Hypothalamus (tissue), 51 donors: ENCODE measurements around the gene DNAAF1.

Experiments
- DNase-seq, 51 donors: peaks; one replicate each; lab custom pipeline; 2025; lab: John Stamatoyannopoulos, UW

Gene DNAAF1

DNA sequence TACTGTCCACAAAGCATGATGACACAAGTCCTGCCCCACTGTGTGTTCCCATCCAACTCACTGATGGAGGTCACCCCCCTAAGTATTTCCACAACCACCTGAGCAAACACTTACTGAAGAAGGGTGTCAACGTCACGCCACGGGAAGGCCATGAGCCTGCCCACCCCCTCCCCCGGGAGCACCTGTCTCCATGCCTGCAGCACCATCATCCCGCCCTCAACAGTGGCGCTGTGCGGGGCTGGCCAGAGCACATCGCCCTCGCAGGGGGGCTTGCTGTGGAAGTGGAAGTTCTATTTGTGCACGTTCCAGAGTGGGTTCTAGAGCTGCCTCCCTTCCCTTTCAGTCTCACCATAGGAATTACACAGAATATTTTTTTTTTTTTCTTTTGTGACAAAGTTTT is 24.1 kb upstream of the DNAAF1 start:
- DNase-seq = no peak

DNA sequence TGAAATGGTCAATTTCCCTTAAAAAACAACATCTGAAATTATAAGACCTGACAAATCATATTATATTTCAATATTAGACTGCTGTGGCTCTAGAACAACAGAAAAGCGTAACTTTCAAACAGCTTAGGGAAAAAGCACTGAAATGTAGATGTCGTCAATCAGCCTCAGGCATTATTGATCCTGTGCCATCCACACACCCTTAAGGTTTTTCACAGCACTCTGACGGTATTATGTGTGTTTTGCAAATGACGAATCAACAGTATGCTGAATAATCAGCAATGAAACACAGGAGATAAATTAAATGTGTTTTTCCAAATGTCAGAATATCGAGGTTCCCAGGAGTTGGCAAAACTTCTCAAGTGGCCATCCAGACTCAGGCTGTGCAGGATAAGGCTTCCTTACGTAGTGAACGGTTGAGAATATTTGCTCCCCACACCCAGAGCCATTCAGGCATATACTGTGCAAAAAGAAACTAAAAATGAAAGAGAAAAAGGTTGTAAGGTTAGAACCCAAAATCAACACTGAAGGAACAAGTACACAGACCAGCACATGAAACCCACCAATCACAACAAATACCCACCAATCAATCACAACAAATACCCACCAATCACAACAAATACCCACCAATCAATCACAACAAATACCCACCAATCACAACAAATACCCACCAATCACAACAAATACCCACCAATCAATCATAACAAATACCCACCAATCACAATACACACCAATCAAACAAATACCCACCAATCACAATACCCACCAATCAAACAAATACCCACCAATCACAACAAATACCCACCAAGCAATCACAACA is 20.6 kb upstream of the DNAAF1 start:
- no peak for DNase-seq

DNA sequence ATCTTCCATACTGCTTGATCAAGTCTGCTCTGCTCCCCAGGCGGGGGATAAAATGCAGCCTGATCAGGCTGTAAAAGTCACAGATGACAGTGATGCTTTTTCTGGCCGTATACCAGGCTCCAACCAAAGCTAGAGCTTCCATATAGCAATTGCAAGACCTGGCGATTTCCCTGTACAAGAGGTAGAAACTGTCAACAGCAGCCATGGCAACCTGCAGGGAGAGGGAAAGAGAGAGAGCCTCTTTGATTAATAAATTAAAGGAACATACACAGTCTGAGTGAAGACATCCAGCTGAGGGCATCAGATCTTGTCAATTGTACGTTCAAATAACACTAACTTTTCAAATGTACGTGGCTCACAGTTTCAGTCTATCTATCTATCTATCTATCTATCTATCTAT is 14.0 kb upstream of the DNAAF1 start:
- peak in 1 of 51 donors; percentile 7 for DNase-seq

DNA sequence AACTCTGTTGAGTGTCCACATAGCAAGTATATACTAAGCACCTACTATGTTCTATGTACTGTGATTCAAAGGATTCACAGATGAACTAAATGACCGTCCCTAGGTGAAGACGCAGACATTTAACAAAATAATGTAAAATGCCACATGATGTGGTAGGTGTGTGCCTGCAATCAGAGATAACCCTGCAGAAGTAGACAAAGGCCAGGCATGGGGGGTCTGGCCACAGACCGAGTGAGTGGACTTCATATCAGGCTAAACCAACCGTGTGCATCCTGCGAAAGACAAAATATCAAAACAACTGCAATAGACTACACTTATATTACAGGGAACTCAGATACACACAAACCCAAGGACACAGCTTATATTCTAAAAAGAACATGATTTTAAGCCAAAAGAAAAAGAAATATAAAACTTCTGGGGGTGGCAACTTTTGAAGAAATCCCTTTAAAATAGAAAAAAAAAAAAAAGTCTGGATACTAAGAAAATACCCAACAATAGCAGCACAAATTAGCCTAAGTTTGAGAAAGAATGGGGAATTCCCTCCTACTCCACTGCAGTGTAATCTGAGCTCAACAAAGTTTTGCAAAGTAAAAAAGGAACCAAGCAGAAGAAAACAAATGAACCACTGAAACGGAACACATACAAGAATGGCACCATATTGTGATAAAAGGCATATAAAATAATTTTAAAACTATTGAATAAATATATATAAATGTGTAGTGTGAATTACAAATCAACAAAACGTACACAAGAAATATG is 12.4 kb upstream of the DNAAF1 start:
- DNase-seq = no peak

DNA sequence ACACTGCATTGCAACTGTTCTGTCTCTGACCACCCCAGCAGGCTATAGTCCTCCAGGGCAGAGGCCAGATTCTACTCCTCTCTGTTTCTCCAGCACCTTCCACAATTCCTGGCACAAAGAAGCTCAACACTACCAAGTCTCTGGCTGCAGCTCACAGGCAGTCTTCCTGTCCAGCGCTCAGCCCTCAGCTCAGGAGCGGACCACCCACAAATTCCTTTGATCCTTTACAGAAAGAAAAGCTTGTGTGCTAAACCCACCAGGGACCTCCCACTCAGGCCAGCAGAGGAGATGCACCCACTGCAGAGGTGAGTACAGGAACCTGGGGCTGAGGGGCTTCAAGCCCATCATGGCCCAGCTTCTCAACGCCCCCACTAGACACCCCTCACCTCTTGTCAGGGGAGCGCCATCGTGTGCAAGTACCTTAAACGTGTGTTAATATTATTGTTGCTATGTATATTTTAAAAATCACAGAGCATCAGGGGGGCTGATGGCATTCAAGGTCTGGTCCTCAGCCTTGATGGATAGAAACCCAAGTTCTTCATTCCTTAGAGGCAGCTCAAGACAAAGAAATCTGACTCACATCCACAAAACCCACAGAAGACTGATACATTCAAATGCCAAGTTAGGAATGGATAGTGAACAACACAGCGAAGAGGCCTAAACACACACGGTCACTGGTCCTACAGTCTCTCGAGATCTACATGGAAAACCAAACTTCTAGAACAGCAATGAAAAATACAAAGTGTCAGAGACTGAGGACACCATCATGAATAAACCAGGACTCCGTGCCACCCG is 8.6 kb upstream of the DNAAF1 start:
- no peak for DNase-seq

DNA sequence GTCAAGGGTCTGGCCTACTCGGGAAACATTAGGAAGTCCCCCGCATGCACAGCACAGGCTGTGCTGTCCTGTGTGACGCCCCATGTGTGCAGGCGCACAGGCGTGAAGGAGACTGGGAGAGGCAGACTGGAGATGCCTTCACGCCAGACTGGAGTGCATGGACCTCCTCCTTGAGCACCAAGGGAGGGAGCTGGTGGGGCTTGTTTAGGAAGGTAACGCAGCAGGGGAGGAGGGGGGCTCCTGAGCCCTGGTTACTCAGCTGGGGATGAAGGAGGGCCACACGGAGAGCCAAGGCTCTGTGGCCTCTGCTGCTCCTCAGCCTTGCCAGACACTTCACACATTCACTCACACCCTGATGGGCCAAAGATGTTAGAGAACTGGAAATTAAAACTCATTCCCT is 7.8 kb upstream of the DNAAF1 start:
- DNase-seq = no peak

DNA sequence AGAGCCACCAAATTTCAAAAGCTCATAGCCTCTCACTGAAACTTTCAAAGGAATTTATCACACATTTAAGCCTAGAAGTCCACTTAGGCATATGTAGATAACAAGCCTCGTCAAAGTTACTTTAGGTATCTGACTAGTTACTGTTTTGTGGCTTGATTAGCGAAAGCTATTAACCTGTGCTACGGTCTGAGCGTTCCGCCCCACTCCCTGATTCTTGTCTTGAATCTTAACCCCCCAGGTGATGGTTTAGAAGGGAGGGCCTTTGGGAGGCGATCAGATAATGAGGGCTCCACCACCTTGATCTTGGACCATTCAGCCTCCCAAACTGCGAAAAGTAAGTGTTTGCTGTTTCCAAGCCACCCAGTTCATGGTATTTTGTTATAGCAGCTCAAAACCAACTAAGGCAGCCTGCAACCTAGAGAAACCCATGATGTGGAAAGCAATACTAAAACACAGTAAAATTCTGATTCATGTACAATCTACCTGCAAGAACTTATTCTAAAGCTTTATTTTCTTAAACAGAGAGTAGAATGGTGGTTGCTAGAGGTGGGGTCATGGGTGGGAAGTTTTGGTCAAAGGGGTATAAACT is 7.2 kb upstream of the DNAAF1 start:
- DNase-seq = no peak

DNA sequence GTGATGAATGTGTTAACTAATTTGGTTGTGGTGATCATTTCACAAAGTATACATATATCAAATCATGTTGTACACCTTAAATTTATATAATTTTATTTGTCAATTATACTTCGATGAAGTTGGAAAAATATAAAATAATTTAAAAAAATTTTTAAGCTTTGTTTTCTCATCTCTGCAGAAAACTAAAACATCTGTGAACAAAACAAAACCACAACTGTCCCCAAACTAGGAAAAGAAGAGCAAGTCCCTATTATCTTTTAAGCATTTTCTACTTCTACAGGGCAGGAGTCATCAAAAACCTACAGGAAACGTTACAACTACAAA is 6.6 kb upstream of the DNAAF1 start:
- DNase-seq = no peak

DNA sequence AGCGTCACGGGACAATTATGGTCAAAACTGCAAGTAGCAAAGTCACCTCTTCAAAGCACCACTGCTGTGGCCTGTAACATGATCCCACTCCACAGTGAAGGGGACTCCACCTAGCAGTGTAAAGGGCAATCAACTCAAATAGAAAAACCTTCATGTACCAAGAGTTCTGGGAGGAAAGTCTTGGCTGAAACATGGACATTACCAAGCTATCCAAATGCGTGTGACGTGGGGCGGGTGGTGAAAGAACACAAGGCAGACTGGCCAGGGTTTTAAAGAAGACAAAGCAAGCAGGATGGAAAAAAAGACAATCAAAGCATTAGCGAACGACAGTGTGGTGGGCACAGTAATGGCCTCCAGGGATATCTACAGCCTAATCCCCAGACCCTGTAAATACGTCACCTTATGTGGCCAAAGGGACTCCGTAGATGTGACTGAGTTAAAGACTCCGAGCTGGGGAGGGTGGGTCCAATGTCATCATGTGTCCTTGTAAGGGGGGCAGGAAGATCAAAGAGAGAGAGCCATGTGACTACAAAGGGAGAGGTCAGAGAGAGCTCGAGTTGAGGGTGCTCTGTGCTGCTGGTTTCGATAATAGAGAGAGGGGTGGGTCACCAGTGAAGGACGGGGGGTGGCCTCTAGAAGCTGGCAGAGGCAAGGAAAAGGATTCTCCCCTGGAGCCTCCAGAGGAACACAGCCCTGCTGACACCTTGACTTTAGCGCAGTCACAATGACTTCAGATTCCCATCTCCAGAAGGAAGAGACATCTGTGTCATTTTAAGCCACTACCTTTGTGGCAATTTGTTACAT is 6.1 kb upstream of the DNAAF1 start:
- DNase-seq = no peak

DNA sequence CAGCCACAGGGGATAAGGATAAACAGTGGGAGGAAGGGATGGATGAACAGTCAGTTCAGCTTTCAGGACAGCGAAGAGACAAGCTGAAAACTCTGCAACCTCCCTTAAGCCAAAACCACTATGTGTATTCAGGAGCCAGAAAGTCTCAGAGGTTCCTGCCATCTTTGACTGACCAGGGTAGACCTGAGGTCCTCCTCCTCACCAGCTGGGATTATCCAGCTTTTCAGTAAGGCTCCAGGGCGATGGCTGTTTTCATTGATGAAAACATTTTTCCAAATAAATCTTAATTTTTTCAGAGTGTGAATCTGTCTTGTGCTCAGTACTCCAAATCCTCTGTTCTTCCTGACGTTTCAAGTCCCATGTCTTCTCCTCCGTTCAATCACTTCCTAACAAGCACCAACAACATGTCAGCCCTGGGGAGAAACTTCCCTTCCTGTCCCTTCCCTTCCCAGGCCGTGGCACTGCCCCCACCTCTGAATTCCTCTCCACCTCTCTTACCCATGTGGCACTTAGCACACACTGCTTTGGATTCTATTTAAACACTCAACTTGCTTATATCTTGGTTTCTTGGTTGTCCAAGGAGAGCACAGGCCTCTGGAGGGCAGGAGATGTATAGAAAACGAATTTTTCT is 5.4 kb upstream of the DNAAF1 start:
- DNase-seq = no peak

DNA sequence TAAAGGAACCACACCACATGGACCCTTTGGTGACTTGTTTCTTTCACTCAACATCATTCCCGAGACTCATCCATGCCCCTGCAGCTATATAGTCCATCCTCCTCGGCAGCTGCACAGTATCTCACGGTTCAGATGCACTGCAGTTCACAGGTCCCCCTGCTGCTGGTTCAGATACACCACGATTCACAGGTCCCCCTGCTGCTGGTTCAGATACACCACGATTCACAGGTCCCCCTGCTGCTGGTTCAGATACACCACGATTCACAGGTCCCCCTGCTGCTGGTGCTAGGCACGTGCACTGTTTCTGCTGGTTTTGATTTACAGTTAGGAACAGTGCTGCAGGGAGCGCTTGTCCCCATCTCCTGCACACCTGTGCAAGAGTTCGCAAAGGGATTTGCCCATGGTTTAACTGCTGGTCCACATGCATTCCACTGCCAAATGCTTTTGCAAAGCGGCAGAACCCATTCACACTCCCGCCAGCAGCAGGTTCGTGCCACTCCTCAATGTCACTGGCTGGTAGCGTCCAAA is 3.9 kb upstream of the DNAAF1 start:
- no peak for DNase-seq

DNA sequence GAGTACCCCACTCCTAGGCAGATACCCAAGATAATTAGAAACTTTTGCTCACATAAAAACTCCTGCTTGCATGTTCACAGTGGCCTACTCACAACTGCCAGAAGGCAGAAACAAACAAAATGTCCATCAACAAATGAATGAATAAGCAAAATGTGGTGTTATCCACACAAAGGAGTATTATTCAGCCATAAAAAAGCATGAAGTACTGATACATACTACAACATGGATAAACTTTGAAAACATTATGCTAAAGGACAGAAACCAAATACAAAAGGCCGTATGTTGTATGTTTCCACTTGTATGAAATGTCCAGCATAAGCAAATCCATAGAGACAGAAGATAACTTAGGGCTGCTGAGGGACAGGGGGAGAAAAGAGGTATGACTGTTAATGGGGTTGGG is 2.0 kb upstream of the DNAAF1 start:
- no peak for DNase-seq

DNA sequence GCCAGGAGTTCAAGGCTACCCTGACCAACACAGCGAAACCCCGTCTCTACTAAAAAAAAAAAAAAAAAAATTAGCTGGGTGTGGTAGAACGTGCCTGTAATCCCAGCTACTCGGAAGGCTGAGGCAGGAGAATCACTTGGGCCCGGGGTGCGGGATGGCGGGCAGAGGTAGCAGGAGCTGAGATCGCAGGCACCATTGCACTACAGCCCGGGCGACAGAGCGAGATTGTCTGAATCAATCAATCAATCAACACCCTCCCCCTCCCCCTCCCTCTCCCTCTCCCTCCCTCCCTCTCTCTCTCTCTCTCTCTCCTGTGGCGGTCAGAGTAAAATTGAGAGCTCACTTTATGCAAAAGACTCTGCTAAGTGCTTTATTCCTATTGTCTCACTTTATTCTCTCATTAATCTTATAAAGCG is 1.3 kb upstream of the DNAAF1 start:
- DNase-seq = no peak

DNA sequence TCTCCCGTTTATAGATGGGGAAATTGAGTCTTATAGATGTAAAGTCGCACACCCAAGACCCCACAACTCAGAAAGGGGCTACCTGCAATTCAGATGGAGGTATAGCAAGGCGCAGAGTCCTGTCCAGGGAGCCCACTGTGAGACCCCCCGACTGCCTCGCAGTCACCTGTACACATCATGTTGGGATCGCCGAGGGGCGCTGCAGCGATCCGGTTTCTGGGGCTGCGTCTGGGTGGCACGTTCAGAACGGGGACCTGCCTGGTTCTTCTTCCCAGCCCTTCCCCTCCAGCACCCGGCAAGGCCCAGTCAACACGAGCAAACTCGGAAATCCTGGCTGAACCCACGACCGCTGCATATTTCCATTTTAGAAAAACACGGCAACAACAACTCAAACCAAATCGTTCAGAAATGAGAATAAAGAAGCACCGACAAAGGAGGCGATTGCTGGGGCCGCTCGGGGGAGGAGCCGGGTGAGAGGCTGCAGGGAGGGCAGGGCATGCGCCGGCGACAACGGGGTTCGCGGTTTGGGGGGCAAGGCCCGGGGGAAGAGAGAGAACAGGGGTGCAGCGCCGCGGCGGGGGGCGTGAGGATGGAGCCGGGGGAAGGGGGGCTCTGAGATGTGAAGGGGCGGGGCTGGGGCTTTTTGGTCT is 774 bp upstream of the DNAAF1 start:
- DNase-seq = peak in 19 of 51 donors; percentile 9 to 49 (median 29)

DNA sequence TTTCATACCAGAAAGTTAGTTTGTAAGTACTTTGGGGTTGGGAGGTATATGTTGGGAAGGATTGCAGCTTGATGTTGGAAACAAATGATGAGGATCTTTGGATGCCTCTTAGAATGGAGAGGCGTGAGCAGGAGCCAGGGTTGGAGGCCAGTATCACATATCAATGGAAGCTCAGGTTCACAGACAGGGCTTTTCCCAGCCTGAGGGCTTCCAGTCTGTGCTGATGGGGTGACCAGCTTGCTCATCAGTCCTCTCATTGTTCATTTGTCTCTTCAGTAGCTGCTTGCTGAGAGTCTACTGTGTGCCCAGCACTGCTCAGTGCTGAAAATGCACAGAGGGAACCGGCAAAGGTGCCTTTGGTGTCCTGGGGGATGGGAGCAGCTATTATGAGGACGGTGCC is 5.8 kb downstream of the DNAAF1 start:
- no peak for DNase-seq

DNA sequence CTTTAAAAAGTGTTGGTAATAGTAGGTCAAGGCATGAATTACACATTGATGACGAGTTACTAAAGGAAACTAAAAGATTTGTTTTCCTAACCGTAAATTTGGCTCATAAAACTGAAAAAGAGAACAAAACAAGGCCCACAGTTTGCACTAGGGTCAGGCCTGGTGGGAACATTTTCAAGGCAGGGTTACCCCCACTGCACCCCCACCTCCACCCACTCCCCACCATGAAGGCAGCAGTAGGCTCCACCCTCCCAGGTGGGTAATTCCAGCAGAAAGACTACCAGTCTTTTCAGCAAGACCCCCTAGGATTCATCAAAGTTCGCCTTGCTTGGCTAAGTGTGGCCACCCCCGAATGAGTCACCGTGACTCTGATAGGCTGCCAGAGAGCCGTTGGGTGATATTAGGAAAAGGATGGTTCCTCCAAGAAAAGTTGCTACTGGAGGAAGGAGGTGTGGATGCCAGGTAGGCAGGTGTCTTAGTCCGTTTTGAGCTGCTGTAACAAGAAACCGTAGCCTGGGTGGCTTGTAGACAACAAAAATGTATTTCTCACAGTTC is 8.6 kb downstream of the DNAAF1 start:
- no peak for DNase-seq

DNA sequence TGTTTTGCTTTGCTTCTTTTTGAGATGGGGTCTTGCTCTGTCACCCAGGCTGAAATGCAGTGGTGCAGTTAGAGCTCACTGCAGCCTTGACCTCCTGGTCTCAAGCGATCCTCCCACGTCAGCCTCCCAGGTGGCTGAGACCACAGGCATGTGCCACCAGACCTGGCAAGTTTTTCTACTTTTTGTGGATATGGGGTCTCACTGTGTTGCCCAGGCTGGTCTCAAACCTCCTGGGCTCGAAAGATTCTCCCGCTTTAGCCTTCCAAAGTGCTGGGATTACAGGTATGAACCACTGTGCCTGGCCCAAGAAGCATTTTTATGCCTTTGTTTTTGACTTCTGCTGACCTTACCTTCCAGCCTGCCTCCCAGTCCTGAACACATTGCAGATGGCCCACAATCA is 10.1 kb downstream of the DNAAF1 start:
- DNase-seq = no peak

DNA sequence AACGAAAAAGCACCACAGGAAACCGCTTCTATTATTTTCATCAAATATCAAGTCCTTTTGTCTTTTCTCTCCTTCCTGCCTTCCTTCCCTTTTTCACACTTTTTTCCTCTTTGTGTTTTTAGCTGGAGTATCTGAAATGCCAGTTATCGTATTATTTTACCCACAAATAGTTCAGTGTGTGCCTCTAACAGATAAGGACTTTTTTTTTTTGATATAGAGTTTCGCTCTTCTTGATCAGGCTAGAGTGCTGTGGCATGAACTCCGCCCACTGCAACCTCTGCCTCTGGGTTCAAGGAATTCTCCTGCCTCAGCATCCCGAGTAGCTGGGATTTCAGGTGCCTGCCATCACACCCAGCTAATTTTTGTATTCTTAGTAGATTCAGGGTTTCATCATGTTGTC is 10.7 kb downstream of the DNAAF1 start:
- DNase-seq = no peak

DNA sequence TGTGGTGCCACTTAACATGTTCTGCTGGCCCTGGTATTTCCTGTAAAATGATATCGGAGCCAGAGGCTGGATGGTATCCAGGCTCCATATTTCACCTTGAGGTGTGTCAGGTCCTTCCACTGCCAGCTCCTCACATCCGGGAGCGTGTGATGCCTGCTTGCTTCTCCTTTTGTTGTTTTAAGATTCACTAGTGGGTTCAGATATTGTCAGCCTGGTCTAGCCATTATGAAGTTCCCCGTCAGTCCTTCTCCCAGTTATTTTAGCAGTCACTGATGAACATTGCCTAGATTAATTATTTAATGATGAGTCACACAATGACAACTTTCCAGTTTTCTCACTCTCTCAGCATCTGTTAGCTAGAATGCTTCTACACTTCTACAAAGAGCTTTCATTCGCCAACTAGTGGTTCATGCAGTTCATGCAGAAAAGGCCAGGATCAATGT is 11.3 kb downstream of the DNAAF1 start:
- no peak for DNase-seq
